SK-MEL-5 (cell line): ENCODE measurements around the gene RPS5. TPM values are rescaled to one million over a fixed set of nuclear protein-coding genes. Genes with fewer than 3 reads are reported as not detected.
A peak's percentile ranks its signal among the peaks of the same experiment; 100 is the strongest.
"Not testable (repeated sequence)": the region's sequence is repeated elsewhere in the genome, so short reads cannot be mapped to it uniquely, and the experiment has no call there.

Experiments used
- DNase-seq: peaks from one replicate; pipeline ENCODE4 v3.0.0-alpha.2; 2016; ENCODE audit warnings: low read depth, low spot score
- in situ Hi-C: cut with HindIII; loops from 2 replicates; pipeline ENCODE4 v1.10.0; 2016; ENCODE audit warnings: low sequenced_read_pairs, high pct_unique_total_duplicates, low pct_unique_long_range_greater_than_20kb
- total RNA-seq: library from RNA; depleted of rRNA; stranded (reverse); fragments of >200 nt; shearing (Covaris generic); gene quantifications from 2 replicates; pipeline ENCODE4 v1.2.3, GENCODE V29; 2014

Gene RPS5
- total RNA-seq, 1 experiment from 2014 or later: 1,795 TPM

- in situ Hi-C loops: no loop called here
- DNase-seq: no peak
Observed at GRCh38 chr19:58397533-58398037, 10.5 kb downstream of the RPS5 start.

DNA sequence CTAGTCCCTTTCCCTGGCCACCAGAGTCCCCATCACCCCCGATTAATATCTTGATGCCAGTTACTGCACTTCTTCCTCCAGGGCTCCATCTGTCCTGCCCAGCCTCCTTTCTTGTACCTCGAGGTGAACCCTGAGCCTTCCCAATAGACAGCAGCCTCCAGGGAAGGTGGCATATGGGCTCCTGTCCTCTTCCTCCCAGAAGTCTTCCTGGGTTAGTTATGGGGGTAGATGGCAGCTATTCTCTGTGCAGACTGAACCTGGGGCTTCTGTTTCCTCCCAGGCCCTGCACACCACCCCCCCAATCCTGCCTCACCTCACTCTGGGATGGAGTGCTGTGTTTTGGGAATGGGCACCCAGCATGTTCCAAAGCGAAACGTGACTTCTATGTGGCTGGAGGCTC lies 11.0 kb downstream of the RPS5 start:
- DNase-seq: no peak
- in situ Hi-C loops: no loop called here

DNA sequence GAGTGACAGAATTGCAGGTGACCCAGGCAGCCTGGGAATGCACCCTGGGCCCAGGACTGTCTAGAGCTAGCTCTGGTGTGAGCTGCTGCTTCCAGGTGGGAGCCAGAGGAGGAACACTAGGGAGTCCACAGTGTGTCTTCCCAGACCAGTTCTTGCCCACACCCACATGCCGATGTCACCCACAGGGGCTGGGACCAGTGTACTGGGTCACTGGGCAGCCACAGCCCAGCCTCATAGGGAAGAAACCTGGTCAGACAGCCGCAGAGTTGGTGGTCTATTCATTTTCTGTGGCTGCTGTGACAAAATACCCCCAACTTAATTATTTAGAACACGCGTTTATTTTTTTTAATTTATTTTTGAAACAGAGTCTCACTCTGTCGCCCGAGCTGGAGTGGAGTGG lies 11.5 kb downstream of the RPS5 start:
- no peak for DNase-seq
- in situ Hi-C loops: no loop called here

DNA sequence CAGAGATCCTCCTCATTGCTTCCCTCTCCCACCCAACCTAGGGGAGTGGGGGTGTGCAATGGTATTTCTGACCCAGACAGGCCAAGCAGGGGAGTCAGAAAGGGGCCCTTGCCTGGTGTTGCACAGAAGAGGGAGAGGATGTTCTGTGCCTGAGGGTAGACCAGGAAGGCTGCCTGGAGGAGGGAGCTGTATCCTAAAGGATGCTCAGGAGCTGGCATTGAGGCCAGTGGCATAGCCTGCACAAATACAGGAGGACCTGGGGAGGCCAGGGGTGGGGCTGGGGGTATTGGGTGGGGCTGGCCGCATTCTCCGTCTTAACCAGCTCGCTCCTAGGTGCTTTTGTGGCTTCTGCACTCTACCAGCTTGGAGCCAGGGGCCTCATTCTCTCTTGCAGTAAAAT lies 12.8 kb downstream of the RPS5 start:
- in situ Hi-C loops: no loop called here
- no peak for DNase-seq

DNA sequence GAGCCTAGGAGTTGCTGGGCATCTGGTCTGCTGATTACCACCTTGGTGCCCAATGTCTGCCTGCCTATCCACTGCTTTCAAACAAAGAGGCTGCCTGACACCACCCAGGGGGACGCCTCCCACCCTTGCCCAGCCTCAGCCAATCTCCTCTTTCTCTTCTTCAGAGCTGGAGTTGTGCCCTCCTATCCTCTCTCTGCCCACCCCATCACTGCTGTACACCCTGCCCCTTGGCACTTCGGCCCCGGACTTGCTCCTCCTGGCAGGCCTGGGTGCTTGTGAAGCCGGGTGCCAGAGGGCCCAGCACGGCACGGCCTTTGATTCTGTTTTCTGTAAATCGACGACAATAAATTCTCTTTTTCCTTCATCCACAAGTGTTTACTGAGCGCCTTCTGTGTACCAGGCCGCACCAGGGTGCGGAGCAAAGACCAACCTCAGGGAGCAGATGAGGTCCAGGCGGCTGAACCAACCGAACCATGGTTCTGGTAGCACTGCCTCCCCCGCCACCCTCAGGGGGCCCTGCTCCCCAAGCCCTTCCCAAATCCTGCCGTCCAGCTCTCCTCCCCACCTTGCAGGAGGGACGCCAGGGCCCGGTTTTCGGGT lies 13.3 kb downstream of the RPS5 start:
- in situ Hi-C loops: no loop called here
- DNase-seq: no peak

GRCh38 chr19:58400916-58401839 lies 14.1 kb downstream of the RPS5 start:
- DNase-seq: peak; percentile 98
- in situ Hi-C loops: no loop called here

GRCh38 chr19:58401840-58402421 lies 14.9 kb downstream of the RPS5 start:
- no peak for DNase-seq
- in situ Hi-C loops: no loop called here

DNA sequence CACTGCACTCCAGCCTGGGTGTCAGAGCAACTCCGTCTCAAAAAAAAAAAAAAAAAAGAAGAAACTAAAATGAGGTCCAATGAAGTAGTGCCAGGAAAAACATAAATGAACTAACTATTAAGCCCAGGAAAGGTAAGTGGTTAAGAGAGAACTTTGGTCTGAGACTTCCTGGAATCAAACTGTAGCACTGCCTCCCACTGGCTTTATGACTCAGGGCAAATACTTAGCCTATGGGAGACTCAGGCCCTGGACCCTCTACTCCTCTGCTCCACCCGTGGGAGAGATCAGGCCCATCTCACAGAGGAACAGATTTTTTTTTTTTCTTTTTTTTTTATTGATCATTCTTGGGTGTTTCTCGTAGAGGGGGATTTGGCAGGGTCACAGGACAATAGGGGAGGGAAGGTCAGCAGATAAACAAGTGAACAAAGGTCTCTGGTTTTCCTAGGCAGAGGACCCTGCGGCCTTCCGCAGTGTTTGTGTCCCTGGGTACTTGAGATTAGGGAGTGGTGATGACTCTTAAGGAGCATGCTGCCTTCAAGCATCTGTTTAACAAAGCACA lies 16.9 kb downstream of the RPS5 start:
- DNase-seq, in situ Hi-C loops: not testable (repeated sequence)

DNA sequence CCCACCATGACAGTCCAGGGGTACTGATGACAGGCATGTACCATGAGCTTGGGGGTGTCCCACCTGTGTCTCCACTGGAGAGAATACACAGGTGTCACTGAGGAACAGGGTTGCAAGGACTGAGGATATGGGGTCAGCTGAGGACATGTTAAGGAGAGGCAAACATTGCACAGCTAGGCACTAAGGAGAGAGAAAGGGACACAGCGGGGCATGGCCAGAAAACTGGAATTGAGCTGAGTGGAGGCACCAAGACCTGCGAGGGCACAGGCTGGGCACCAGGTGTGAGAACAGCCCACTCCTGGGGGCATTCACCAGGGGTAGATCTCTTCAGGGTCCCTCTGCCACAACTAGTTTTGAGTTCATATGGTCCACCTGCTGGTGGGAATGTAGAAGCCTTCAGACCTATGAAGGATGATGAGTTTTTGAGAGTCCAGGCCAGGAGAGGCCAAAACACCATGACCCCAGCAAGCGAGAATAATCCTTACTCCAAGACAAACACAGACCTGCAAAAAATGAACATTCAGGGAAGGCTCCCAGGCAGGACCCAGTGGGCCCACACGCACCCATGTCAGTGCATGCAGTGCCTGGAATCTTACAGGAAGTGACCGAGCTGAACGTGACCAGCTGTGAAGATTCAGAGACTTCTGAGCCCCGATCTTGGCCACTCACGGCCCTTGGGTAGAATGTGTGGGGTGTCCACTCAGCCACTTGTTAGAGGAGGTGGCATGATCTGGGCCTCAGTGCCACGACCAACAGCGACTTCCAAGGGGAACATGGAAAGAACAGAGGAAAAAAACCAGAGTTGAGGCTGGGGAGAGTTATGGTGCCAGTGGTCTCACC lies 20.0 kb downstream of the RPS5 start:
- in situ Hi-C loops: no loop called here
- DNase-seq: peak; percentile 37

GRCh38 chr19:58407658-58408151 lies 20.6 kb downstream of the RPS5 start:
- in situ Hi-C loops: no loop called here
- DNase-seq: no peak

- peak; percentile 95 for DNase-seq
- in situ Hi-C loops: no loop called here
Observed at GRCh38 chr19:58408152-58409009, 21.3 kb downstream of the RPS5 start, which contains the start of gene ZNF584. ZNF584 (plus strand) TSS chr19:58408649; CDS start chr19:58409148, 499 bp downstream.

- in situ Hi-C loops: no loop called here
- peak; percentile 46 for DNase-seq
Observed at GRCh38 chr19:58409010-58409790, 22.1 kb downstream of the RPS5 start.

DNA sequence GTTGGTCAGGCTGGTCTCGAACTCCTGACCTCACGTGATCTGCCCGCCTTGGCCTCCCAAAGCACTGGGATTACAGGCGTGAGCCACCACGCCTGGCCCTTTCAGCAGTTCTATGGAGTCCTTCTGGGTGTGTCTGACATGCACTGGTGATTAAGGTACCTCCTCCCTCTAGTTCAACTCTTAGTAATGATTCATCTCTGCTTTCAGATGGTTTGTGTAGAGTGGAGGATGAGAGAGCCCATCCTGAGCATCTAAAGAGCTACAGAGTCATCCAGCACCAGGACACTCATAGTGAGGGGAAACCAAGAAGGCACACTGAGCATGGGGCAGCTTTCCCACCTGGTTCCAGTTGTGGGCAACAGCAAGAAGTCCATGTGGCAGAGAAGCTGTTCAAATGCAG lies 29.5 kb downstream of the RPS5 start:
- no peak for DNase-seq
- in situ Hi-C loops: no loop called here

DNA sequence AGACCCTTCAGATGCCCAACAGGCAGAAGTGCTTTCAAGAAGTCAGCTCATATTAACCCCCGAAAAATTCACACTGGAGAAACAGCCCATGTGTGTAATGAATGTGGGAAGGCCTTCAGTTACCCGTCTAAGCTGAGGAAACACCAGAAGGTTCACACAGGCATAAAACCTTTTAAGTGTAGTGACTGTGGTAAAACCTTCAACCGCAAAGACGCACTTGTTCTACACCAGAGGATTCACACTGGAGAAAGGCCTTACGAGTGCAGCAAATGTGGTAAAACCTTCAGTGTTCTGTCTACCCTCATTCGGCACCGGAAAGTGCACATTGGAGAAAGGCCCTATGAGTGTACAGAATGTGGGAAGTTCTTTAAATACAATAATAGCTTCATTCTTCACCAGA lies 30.0 kb downstream of the RPS5 start:
- no peak for DNase-seq

DNA sequence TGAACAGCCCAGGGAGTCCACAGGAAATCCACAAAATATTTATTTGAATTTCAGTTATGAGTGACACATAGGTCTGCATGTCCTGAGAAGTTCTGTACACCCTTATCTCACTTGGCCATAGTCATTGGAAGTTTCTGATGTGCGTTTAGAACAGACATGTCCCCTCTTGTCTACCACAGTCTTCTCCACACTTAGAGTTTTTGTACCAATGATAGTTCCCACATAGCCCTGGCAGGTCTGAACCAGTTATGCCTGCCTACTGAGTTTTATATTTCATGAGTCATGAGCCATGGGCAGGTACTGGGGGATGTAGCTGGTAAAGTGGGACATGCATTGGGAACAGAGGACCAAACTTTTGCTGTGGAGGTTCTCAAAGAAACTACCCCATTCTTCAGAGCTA lies 41.5 kb downstream of the RPS5 start:
- in situ Hi-C loops: no loop called here
- DNase-seq: no peak

More for the DNA sequence above, 30.0 kb downstream of the RPS5 start:
- in situ Hi-C loops: no loop called here

- DNase-seq: no peak
Observed at GRCh38 chr19:58429745-58430144, 42.7 kb downstream of the RPS5 start.

More at GRCh38 chr19:58429745-58430144, 42.7 kb downstream of the RPS5 start:
- in situ Hi-C loops: no loop called here
